22Rv1 (cell line): Measurements from ENCODE around the gene ZNF850.

Source experiments
- ZFX ChIP-seq: fragments of 450-650 bp; IDR thresholded peaks from 2 replicates; pipeline ENCODE4 v1.6.1; 2017; ENCODE audit warnings: antibody characterized with exemption, borderline replicate concordance
- TF ChIP-seq, protein P1 (sequence below): fragments of 450-650 bp; IDR thresholded peaks from 2 replicates; pipeline ENCODE4 v1.5.1; 2017; ENCODE audit warnings: mild to moderate bottlenecking

DNA sequence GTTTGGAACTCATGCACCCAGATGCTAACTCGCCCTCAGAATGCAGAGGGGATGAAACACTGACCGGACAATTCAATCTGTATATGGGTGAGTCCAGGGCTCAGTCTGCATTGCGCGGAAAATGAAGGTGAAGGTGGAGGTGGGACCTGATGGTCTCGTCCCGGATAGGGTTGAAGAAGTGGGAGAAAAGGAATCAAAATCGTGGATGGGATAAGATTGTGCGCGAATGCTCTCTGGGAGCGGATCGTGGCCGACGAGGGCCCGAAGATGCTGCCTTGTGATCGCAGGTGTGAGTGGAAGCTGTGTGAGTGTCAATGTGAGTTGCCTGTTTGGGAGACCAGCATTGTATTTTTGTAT lies 594 bp upstream of the ZNF850 start:
- TF ChIP-seq, protein P1, sequence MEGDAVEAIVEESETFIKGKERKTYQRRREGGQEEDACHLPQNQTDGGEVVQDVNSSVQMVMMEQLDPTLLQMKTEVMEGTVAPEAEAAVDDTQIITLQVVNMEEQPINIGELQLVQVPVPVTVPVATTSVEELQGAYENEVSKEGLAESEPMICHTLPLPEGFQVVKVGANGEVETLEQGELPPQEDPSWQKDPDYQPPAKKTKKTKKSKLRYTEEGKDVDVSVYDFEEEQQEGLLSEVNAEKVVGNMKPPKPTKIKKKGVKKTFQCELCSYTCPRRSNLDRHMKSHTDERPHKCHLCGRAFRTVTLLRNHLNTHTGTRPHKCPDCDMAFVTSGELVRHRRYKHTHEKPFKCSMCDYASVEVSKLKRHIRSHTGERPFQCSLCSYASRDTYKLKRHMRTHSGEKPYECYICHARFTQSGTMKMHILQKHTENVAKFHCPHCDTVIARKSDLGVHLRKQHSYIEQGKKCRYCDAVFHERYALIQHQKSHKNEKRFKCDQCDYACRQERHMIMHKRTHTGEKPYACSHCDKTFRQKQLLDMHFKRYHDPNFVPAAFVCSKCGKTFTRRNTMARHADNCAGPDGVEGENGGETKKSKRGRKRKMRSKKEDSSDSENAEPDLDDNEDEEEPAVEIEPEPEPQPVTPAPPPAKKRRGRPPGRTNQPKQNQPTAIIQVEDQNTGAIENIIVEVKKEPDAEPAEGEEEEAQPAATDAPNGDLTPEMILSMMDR = no peak
- TF ChIP-seq ZFX = no peak
